ENCODE data around the gene MAP1LC3B2. TPM values are rescaled to one million over a fixed set of nuclear protein-coding genes. Genes with fewer than 3 reads are reported as not detected.
A peak's percentile ranks its signal among the peaks of the same experiment; 100 is the strongest.

The MAP1LC3B2 gene
- total RNA-seq, 1 experiment from 2014 or later: 1.5 TPM

- H3K27me3 ChIP-seq (ENCODE audit: insufficient read depth, low read length): no peaks in the 10 kb centered on the region
- no peak overlapping the region for H2AK5ac ChIP-seq (ENCODE audit: insufficient read length, low read length)
- no peak overlapping the region for H3T11ph ChIP-seq (ENCODE audit: low read length)
- no peak overlapping the region for H3K23ac ChIP-seq (ENCODE audit: insufficient read length, low read depth, low read length)
- no peak overlapping the region for H2AFZ ChIP-seq (ENCODE audit: low read length)
- H3K4ac ChIP-seq (ENCODE audit: low read depth, low read length): no peak overlapping the region
- H4K8ac ChIP-seq (replicated peaks; ENCODE audit: insufficient read length, low read depth, low read length): no peak overlapping the region
- no CpG with 5 or more reads among the region's 2 CpGs for WGBS (ENCODE audit: extremely low coverage, insufficient read length, low lambda C conversion rate)
- TF ChIP-seq CTCF (conservative IDR thresholded peaks at IDR 0.05): peak; percentile 24; the same call in 2 of the 3 replicates
- no peaks in the 10 kb centered on the region for H3K79me2 ChIP-seq (ENCODE audit: insufficient read depth, low read length)
- Mint-ChIP-seq H3K9me3 (peaks cover 15% of the 10 kb centered on the region in 2 experiments), H3K4me3 (no peak overlapping the region), H3K27ac (no peak overlapping the region), H3K27me3 (ENCODE audit: low read depth) (peaks cover 2% of the 10 kb centered on the region; the same call in 1 of the 2 replicates), H3K4me1 (peaks cover 0 to 3% of the 10 kb centered on the region in 2 experiments; a peak in 2 of 4 replicates), H3K36me3 (ENCODE audit: insufficient read depth in 1 of 3, low read depth in 3 of 3) (peaks cover 3 to 23% (median 3%) of the 10 kb centered on the region in 3 experiments; a peak in 6 of 7 replicates)
- no peak overlapping the region for H4K5ac ChIP-seq (ENCODE audit: insufficient read length, low read depth, low read length)
- no peaks in the 10 kb centered on the region for H3K23me2 ChIP-seq (ENCODE audit: insufficient read length, low read depth, low read length, poor library complexity, severe bottlenecking)
- no peaks in the 10 kb centered on the region for H4K20me1 ChIP-seq (ENCODE audit: control insufficient read depth, insufficient read depth, insufficient read length)
- H3K14ac ChIP-seq (ENCODE audit: insufficient read depth, low read length): no peak overlapping the region
- no peak overlapping the region for H3K9ac ChIP-seq (ENCODE audit: extremely low read depth, insufficient read length, low read length)
- H2BK15ac ChIP-seq (ENCODE audit: low read depth, low read length): no peak overlapping the region
- no peak overlapping the region for H2BK20ac ChIP-seq (ENCODE audit: low read depth, low read length, poor library complexity, severe bottlenecking)
- no peaks in the 10 kb centered on the region for H3K79me1 ChIP-seq (ENCODE audit: insufficient read depth, low read depth, low read length, poor library complexity, severe bottlenecking)
- no peaks in the 10 kb centered on the region for H3K9me3 ChIP-seq (ENCODE audit: control insufficient read depth, low read depth, low read length)
- H4K91ac ChIP-seq (ENCODE audit: insufficient read length, low read depth, low read length): no peak overlapping the region
- no peak overlapping the region for H3K18ac ChIP-seq (ENCODE audit: insufficient read length, low read depth, low read length)
- H2BK12ac ChIP-seq (ENCODE audit: insufficient read length, low read depth, low read length): no peak overlapping the region
- H2BK5ac ChIP-seq (ENCODE audit: insufficient read length, low read length): no peak overlapping the region
- no peaks in the 10 kb centered on the region for H3K4me1 ChIP-seq (ENCODE audit: insufficient read depth, low read length)
- H3K56ac ChIP-seq (ENCODE audit: insufficient read length, low read depth, low read length): no peak overlapping the region
- no peak overlapping the region for H3K4me2 ChIP-seq (ENCODE audit: insufficient read depth, insufficient read length, low read length)
- no peak overlapping the region for H3K27ac ChIP-seq (ENCODE audit: insufficient read length, low read depth, low read length)
- no peak for DNase-seq
- H2BK120ac ChIP-seq (ENCODE audit: low read depth, low read length, poor library complexity, severe bottlenecking): no peak overlapping the region
Observed at GRCh38 chr12:116568203-116568602, 9.0 kb downstream of the MAP1LC3B2 start.
